Small intestine (tissue), 7 donors: Measurements from ENCODE around the gene AHNAK. TPM values are rescaled to one million over a fixed set of nuclear protein-coding genes. Genes with fewer than 3 reads are reported as not detected.
"Not testable (repeated sequence)": the region's sequence is repeated elsewhere in the genome, so short reads cannot be mapped to it uniquely, and the experiment has no call there.

Experiments
- DNase-seq, 2 donors: peaks; one replicate each; pipeline versions ENCODE4 v3.0.0 to v3.0.0-alpha.2; 2013
- FAIRE-seq: peaks from 2 replicates; lab custom pipeline; 2012; peaks lifted over from hg19 to GRCh38; lab: Jason Lieb, UNC
- H3K27ac ChIP-seq, 3 donors: one replicate each; pipeline ENCODE4 v1.5.1; 2013; ENCODE audit warnings: low read length in 2 of 3, mild to moderate bottlenecking in 2 of 3, control low read depth in 1 of 3, inconsistent platforms in 1 of 3, low read depth in 1 of 3, moderate library complexity in 1 of 3
- H3K27me3 ChIP-seq, 3 donors: one replicate each; pipeline ENCODE4 v1.6.1; 2013; ENCODE audit warnings: low read length in 3 of 3, inconsistent platforms in 1 of 3; ENCODE audit not compliant: control insufficient read depth in 3 of 3, insufficient read depth in 3 of 3
- H3K36me3 ChIP-seq, 3 donors: one replicate each; pipeline ENCODE4 v1.6.1; 2013; ENCODE audit warnings: low read length in 3 of 3, inconsistent platforms in 1 of 3, low read depth in 1 of 3, mild to moderate bottlenecking in 1 of 3, moderate library complexity in 1 of 3; ENCODE audit not compliant: control insufficient read depth in 3 of 3, insufficient read depth in 2 of 3
- H3K4me1 ChIP-seq, 3 donors: one replicate each; pipeline ENCODE4 v1.6.1; 2013; ENCODE audit warnings: low read length in 2 of 3, inconsistent platforms in 1 of 3, low read depth in 1 of 3, mild to moderate bottlenecking in 1 of 3, moderate library complexity in 1 of 3; ENCODE audit not compliant: control insufficient read depth in 3 of 3, insufficient read depth in 2 of 3
- H3K4me3 ChIP-seq, 3 donors: one replicate each; pipeline ENCODE4 v1.5.1; 2013; ENCODE audit warnings: low read length in 3 of 3, control low read depth in 1 of 3, inconsistent platforms in 1 of 3, low read depth in 1 of 3, mild to moderate bottlenecking in 1 of 3, moderate library complexity in 1 of 3
- H3K9me3 ChIP-seq, 2 donors: one replicate each; pipeline ENCODE4 v1.6.1; 2013; ENCODE audit warnings: low read depth in 1 of 2, low read length in 1 of 2; ENCODE audit not compliant: control insufficient read depth in 2 of 2, insufficient read depth in 1 of 2
- WGBS, 3 donors: extraction: QIAGEN DNeasy Blood & Tissue Kit; methylation state at CpG; one replicate each; pipeline ENCODE4 v1.1.7; 2013; 5-methylcytosine and 5-hydroxymethylcytosine counted together
- polyA plus RNA-seq, 4 donors: library from polyadenylated mRNA; stranded (reverse) in 3 of 4; unstranded in 1 of 4; fragments of 200-250 nt in 3 of 4; fragments of 120-200 nt in 1 of 4; gene quantifications; one replicate each; pipeline versions ENCODE4 v1.2.1 to v1.2.3, GENCODE V29; 2013
- donor health status: healthy with polysubstance abuse.
- donor health status: control.
- donor health status: control.
- donor health status: Bipolar disorder and iron deficiency.
- donor health status: healthy.

AHNAK gene
- polyA plus RNA-seq, 4 donors: 72.1 to 110 (median 86.8) TPM

DNA sequence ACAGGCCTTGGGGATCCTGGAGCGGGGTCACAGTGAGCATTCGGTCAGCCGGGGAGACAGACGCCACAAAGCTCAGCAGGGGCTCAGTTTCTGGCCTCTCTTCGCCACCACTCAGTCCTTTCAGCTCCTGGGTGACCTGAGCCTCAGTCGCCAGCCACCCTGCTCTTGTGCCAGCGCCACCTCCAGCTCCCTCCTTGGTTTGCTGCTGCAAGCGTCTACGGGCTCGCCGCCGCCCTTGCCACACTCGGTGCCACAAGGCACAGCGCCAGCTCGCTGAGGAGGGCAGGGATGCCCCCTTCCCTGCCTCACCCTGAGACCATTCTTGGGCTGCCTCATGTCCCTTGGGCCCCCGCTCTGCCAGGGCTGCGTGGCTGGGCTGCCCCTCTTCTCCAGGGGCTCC is 28.6 kb upstream of the AHNAK start:
- FAIRE-seq (no peak), DNase-seq (peak in 1 of 2 donors; percentile 42)
- Histone ChIP-seq H3K4me1 (peaks cover 0 to 31% (median 5%) of the 10 kb centered on the region in 3 donors), H3K27ac (peak overlapping the region; percentile 1 to 89 (median 79)), H3K27me3 (no peaks in the 10 kb centered on the region), H3K9me3 (no peaks in the 10 kb centered on the region), H3K36me3 (peaks cover 0 to 65% (median 4%) of the 10 kb centered on the region in 3 donors), H3K4me3 (peak overlapping the region in 2 of 3 donors; percentile 55 to 85)
- WGBS, 3 donors: 33 to 56% (median 35%) methylated on average over 16 to 17 of the region's 17 CpGs

DNA sequence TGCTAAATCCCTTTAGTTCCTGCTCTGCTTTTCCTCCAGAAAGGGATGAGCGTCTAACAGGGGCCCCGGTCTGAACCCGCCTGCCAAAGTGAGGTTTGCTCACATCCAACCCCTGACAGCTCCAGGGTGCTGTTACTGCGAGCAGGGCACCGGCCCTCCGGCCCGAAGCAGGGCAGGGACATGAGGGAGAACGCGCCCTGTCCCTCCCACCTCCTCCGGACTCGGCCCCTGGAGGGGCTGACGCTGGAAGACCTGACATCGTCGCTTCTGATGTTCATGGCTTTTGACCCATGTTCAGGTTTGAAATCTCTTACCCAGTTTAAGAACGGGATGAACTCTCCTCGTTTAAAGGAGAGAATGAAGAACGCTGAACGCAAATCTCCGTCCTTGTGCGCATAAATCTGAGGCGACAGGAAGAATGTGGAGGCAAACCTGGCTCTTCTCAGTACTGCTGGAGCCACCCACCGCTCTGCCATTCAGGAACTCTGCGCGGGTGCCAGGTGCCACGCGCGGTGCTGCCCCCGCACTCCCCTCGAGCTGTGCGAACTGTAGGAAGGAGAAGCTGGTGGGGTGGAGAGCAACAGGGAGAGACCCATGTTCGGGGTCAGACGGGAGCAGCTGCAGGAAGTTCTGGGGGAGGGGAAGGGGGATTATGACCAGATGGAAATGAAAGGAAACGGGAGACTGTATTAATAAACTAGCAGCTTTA is 27.9 kb upstream of the AHNAK start:
- Histone ChIP-seq H3K4me1 (peaks cover 0 to 31% (median 5%) of the 10 kb centered on the region in 3 donors), H3K4me3 (peak overlapping the region; percentile 33 to 85 (median 55))
- no peak for FAIRE-seq

DNA sequence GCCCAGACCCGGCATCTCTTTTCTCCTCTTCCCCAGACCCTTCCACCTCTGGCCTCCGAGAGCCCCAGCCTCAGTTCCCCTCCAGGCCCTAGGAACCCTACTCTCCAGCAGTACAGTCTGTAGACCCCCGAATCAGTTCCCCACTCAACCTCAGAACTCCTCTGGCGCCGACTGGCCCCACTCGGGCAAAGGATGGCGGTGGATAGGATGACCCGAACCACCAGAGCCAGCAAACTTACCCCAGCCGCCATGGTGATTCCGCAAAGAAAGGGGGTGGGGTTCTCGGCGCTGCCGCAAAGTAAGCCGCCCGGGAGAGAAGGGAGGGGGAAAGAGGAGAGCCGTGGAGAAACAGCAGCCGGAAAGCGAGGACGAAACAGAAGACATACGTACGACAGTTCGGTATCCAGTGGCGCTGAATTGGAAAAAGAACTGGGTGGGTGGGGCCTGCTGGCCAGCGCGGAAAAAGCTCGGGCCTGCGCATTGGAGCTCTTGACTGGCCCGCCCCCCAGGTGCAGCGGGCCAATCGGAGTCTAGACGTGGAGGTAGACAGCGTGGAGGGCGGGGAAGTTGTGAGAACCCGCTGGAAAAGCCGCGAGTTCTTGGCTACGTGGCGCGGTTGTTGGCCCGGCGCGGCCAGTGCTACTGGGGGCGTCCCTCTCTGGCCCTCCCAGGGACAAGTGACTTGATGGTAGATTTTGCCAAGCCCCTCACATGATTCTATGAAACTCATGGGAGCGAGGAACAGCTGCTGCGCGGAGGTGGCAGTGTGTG is 27.2 kb upstream of the AHNAK start, which contains the start of gene EEF1G:
Gene EEF1G (minus strand): TSS at position 300 of the 771 bp plus-strand sequence. CDS start 49 bp downstream, at position 251.
- Histone ChIP-seq H3K4me1 (peaks cover 0 to 31% (median 5%) of the 10 kb centered on the region in 3 donors), H3K27ac (peak within 1 kb of the TSS; percentile 56 to 89 (median 79)), H3K36me3 (peaks cover 0 to 66% (median 8%) of the 10 kb centered on the region in 3 donors), H3K9me3 (no peaks in the 10 kb centered on the region), H3K27me3 (no peaks in the 10 kb centered on the region), H3K4me3 (peak within 1 kb of the TSS; percentile 60 to 85 (median 74))
- FAIRE-seq (no peak), DNase-seq (peak; percentile 100)
- WGBS, 3 donors: 0% methylated on average over 46 of the region's 46 CpGs

More for the DNA sequence above, 27.9 kb upstream of the AHNAK start:
- no peak for DNase-seq
- Histone ChIP-seq H3K9me3 (no peaks in the 10 kb centered on the region), H3K27ac (peak overlapping the region; percentile 56 to 89 (median 79)), H3K27me3 (no peaks in the 10 kb centered on the region), H3K36me3 (peaks cover 0 to 62% (median 8%) of the 10 kb centered on the region in 3 donors)
- WGBS, 3 donors: 1% methylated on average over 33 of the region's 33 CpGs

DNA sequence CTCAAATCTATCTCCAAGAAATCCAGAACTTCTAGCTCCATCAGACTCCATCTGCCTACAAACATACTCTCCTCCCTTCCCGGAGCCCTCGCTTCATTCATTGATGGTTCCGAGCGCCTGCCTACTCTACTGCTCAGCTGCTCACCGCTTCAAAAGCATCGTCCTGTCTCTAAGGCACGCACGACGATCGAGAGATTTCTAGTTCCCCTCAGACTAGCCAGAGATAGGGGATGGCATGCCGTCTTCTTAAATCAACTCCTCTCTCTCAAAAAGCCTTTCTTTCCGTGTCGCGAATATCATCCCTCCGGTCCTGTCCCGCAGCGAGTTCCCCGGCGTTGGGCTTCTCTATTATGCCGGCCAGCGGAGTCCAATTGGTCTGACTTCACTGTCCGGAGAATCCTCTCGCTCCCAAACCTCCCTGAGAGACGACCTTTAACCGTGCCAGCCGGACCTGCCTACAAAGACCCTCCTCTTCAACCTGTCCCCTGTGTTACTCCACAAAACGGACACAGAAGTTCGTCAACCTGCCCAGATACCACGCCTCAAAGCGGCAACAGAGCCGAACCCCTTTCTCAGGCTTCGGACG is 26.5 kb upstream of the AHNAK start:
- Histone ChIP-seq H3K4me3 (peak overlapping the region; percentile 60 to 85 (median 74)), H3K9me3 (no peaks in the 10 kb centered on the region), H3K4me1 (peaks cover 0 to 31% (median 5%) of the 10 kb centered on the region in 3 donors), H3K27me3 (no peaks in the 10 kb centered on the region), H3K27ac (peak overlapping the region; percentile 12 to 59 (median 54)), H3K36me3 (peaks cover 0 to 66% (median 6%) of the 10 kb centered on the region in 3 donors)
- FAIRE-seq (no peak), DNase-seq (peak; percentile 33 to 45)
- WGBS, 3 donors: 0 to 1% (median 1%) methylated on average over 33 of the region's 33 CpGs

DNA sequence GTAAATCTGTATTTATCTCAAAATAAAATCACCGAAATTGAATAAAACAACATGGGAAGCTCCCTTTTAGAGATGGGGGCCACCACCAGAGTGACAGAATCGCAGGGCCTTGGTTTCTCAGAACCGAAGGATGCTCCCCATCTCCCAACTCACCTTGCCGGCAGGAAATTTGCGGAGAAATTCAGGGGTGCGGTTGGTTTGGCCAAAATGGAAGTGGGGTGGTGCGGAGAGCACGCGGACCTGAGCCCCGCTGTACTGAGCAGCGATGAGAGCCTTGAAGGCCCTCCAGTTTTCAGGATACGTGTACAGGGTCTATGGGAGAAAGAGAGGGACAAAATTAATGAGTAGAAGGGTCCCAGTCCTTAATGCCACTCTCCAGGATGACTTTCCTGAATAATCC is 25.8 kb upstream of the AHNAK start:
- H3K9me3 ChIP-seq: no peaks in the 10 kb centered on the region
- peaks cover 0 to 69% (median 6%) of the 10 kb centered on the region in 3 donors for H3K36me3 ChIP-seq
- no peak for FAIRE-seq
- no peaks in the 10 kb centered on the region for H3K27me3 ChIP-seq
- peaks cover 0 to 31% (median 5%) of the 10 kb centered on the region in 3 donors for H3K4me1 ChIP-seq
- 72 to 79% (median 74%) methylated on average over 12 of the region's 12 CpGs for WGBS, 3 donors
- peak overlapping the region in 2 of 3 donors; percentile 60 to 85 for H3K4me3 ChIP-seq
- no peak overlapping the region for H3K27ac ChIP-seq
- no peak for DNase-seq

DNA sequence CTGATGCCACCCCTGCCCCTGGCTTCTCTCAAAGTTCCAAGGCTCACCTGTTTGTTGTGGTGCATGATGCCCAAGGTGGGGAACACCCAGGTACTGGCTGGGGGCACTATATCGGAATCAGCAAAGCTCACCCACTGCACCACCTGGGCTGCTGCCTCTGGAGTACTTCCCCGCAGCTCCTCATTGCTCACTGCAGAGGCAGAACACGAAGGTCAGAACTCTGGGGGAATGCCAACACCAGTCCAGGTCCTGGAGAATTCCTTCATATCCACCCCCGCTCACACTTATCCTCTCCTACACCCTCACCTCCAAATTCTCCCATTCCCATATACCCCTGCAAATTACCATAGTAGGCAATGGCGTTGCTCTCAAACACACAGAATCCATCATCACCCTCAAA is 24.9 kb upstream of the AHNAK start:
- peaks cover 0 to 25% (median 5%) of the 10 kb centered on the region in 3 donors for H3K4me1 ChIP-seq
- not testable (repeated sequence) for DNase-seq, H3K27ac ChIP-seq, H3K27me3 ChIP-seq, FAIRE-seq, H3K4me3 ChIP-seq, H3K9me3 ChIP-seq
- 88 to 92% (median 90%) methylated on average over 5 of the region's 5 CpGs for WGBS, 3 donors
- peaks cover 4 to 68% (median 6%) of the 10 kb centered on the region in 3 donors for H3K36me3 ChIP-seq

DNA sequence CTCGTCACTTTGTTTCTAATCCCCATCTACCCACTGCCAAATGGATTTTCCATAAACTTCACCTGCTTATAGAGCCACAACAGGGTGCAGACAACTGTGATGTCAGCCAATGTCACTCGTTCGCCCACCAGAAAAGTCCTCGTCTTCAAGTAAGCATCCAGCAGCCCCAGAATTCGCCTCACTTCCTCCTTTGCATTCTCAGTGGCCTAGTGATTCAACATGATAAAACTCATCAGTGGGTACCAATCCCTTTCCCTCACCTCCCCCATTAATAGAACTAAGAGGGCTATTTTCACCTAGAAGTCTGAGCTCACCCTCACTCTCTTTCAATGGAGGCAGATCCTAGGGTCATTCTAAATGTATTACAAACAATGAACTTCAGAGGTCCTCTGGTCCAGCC is 24.3 kb upstream of the AHNAK start:
- H3K9me3 ChIP-seq, FAIRE-seq, H3K27ac ChIP-seq, H3K4me3 ChIP-seq, H3K27me3 ChIP-seq, DNase-seq: not testable (repeated sequence)
- Histone ChIP-seq H3K36me3 (peaks cover 8 to 67% (median 11%) of the 10 kb centered on the region in 3 donors), H3K4me1 (peaks cover 0 to 20% (median 5%) of the 10 kb centered on the region in 3 donors)
- 80 to 96% (median 92%) methylated on average over 5 of the region's 5 CpGs for WGBS, 3 donors

DNA sequence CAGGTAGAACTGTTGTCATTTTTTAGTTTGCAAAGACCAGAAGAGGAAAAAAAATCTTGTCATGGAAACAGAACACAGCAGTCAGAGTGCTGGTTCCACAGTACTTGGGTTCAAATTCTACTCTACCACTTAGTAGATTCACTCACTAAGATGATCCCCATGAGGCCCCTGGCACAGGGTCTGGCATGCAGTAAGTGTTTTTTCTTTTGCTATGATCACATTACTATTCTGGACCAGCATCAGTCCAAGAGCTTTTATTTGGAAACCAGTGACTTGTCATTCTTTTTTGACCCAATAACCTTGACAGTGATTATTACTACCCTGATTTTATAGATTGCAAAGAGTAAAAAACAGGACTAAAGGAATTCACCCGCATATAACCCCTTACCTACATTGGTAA is 23.0 kb upstream of the AHNAK start:
- Histone ChIP-seq H3K4me1 (peaks cover 0 to 14% (median 0%) of the 10 kb centered on the region in 3 donors), H3K4me3 (no peak overlapping the region), H3K36me3 (peaks cover 8 to 63% (median 15%) of the 10 kb centered on the region in 3 donors), H3K27me3 (no peaks in the 10 kb centered on the region), H3K27ac (no peak overlapping the region), H3K9me3 (no peaks in the 10 kb centered on the region)
- DNase-seq (no peak), FAIRE-seq (no peak)
- WGBS, 3 donors: 63 to 84% (median 73%) methylated on average over 1 of the region's 1 CpG
